H1 (cell line): Measurements from ENCODE around the gene YBX3. TPM values are rescaled to one million over a fixed set of nuclear protein-coding genes. Genes with fewer than 3 reads are reported as not detected.

Experiments used
- CTCF ChIA-PET: fragments of 300-600 bp; sonication (Branson Sonifier 250); formaldehyde crosslinking; loops from one replicate; lab custom pipeline; 2021; ENCODE audit not compliant: partially characterized antibody; lab: Charles Lee
- POLR2A ChIA-PET: fragments of 300-600 bp; sonication (Branson Sonifier 250); formaldehyde crosslinking; loops from one replicate; lab custom pipeline; 2021; ENCODE audit warnings: inconsistent platforms; ENCODE audit not compliant: partially characterized antibody; lab: Charles Lee
- DNase-seq, 2 experiments: peaks; one replicate each; pipeline versions ENCODE4 v3.0.0 to v3.0.0-alpha.2; 2010 to 2022; ENCODE audit warnings: low spot score in 2 of 2, low read depth in 1 of 2, mixed read lengths in 1 of 2
- FAIRE-seq: peaks from 2 replicates; lab custom pipeline; 2011; peaks lifted over from hg19 to GRCh38; lab: Jason Lieb, UNC
- H2AFZ ChIP-seq: 2 replicates; pipeline ENCODE4 v1.8.1; 2012; ENCODE audit warnings: low read length, inconsistent platforms
- H2AK5ac ChIP-seq: 2 replicates; pipeline ENCODE4 v1.6.1; 2013; ENCODE audit warnings: low read depth, low read length
- H2BK120ac ChIP-seq: replicated peaks from 2 replicates; pipeline ENCODE3; 2013; ENCODE audit warnings: low read depth, low read length, inconsistent platforms
- H2BK12ac ChIP-seq: 2 replicates; pipeline ENCODE4 v1.6.1; 2013; ENCODE audit warnings: low read depth, low read length
- H2BK15ac ChIP-seq: 2 replicates; pipeline ENCODE4 v1.6.1; 2013; ENCODE audit warnings: low read length
- H2BK20ac ChIP-seq: 2 replicates; pipeline ENCODE4 v1.6.1; 2013; ENCODE audit warnings: low read length
- H2BK5ac ChIP-seq: 2 replicates; pipeline ENCODE4 v1.6.1; 2013; ENCODE audit warnings: low read depth, low read length
- H3K14ac ChIP-seq: 2 replicates; pipeline ENCODE4 v1.6.1; 2013; ENCODE audit warnings: inconsistent platforms; ENCODE audit not compliant: insufficient read length
- H3K18ac ChIP-seq: 2 replicates; pipeline ENCODE4 v1.6.1; 2013; ENCODE audit warnings: low read length; ENCODE audit errors: extremely low read depth
- H3K23ac ChIP-seq: 2 replicates; pipeline ENCODE4 v1.6.1; 2013; ENCODE audit warnings: inconsistent platforms; ENCODE audit not compliant: insufficient read length
- H3K23me2 ChIP-seq: 2 replicates; pipeline ENCODE4 v1.6.1; 2013; ENCODE audit warnings: low read depth, low read length
- H3K27ac ChIP-seq: 2 replicates; pipeline ENCODE4 v1.6.1; 2011; ENCODE audit warnings: low read depth, low read length, inconsistent platforms
- H3K27me3 ChIP-seq, 4 experiments: replicated peaks in 1 of 4; 1 replicate in 1 of 4; 2 replicates in 3 of 4; pipeline versions ENCODE4 v1.6.1 to v1.8.1; 2011 to 2013; ENCODE audit warnings: low read length in 3 of 4, mild to moderate bottlenecking in 3 of 4, inconsistent platforms in 2 of 4, mixed read lengths in 2 of 4, moderate library complexity in 1 of 4; ENCODE audit not compliant: control insufficient read depth in 3 of 4, insufficient read depth in 3 of 4; ENCODE audit errors: extremely low read depth in 1 of 4
- H3K36me3 ChIP-seq, 4 experiments: 2 replicates each; pipeline versions ENCODE4 v1.6.1 to v1.8.1; 2011 to 2013; ENCODE audit warnings: mild to moderate bottlenecking in 4 of 4, low read length in 3 of 4, moderate library complexity in 2 of 4, control low read depth in 1 of 4, inconsistent platforms in 1 of 4; ENCODE audit not compliant: insufficient read depth in 4 of 4, control insufficient read depth in 2 of 4
- H3K4ac ChIP-seq: replicated peaks from 2 replicates; pipeline ENCODE3; 2013; ENCODE audit warnings: low read length, low read depth, mixed read lengths, inconsistent platforms; ENCODE audit not compliant: insufficient read length
- H3K4me1 ChIP-seq, 4 experiments: replicated peaks in 1 of 4; 1 replicate in 1 of 4; 2 replicates in 3 of 4; pipeline versions ENCODE4 v1.6.1 to v1.8.1; 2011 to 2013; ENCODE audit warnings: low read length in 3 of 4, inconsistent platforms in 2 of 4, mixed read lengths in 1 of 4; ENCODE audit not compliant: insufficient read depth in 4 of 4, control insufficient read depth in 3 of 4
- H3K4me2 ChIP-seq, 2 experiments: 2 replicates each; pipeline versions ENCODE4 v1.6.1 to v1.8.1; 2011 to 2013; ENCODE audit warnings: low read depth in 2 of 2, low read length in 2 of 2, control low read depth in 1 of 2, inconsistent platforms in 1 of 2, mild to moderate bottlenecking in 1 of 2; ENCODE audit not compliant: insufficient read depth in 1 of 2
- H3K4me3 ChIP-seq, 4 experiments: fragments of 200-600, 300-600 bp in 1 of 4; sonication (generic), shearing (Covaris generic), sonication (Bioruptor Twin) in 1 of 4; 2 replicates each; pipeline versions ENCODE4 v1.5.1 to v1.8.1; 2011 to 2016; ENCODE audit warnings: low read length in 4 of 4, low read depth in 3 of 4, control low read depth in 2 of 4, inconsistent platforms in 2 of 4, mild to moderate bottlenecking in 2 of 4, mixed read lengths in 1 of 4, moderate library complexity in 1 of 4; ENCODE audit not compliant: insufficient read depth in 2 of 4; ENCODE audit errors: extremely low read depth in 1 of 4
- H3K56ac ChIP-seq: replicated peaks from 2 replicates; pipeline ENCODE3; 2013; ENCODE audit warnings: low read depth, mild to moderate bottlenecking, mixed read lengths, low read length, inconsistent platforms; ENCODE audit not compliant: insufficient read length
- H3K79me1 ChIP-seq: 2 replicates; pipeline ENCODE4 v1.6.1; 2013; ENCODE audit warnings: low read depth, low read length, control low read depth
- H3K79me2 ChIP-seq, 2 experiments: 2 replicates each; pipeline versions ENCODE4 v1.6.1 to v1.8.1; 2012 to 2013; ENCODE audit warnings: low read length in 2 of 2, mild to moderate bottlenecking in 2 of 2, inconsistent platforms in 1 of 2; ENCODE audit not compliant: insufficient read depth in 2 of 2, control insufficient read depth in 1 of 2
- H3K9ac ChIP-seq, 4 experiments: replicated peaks in 1 of 4; 1 replicate in 1 of 4; 2 replicates in 3 of 4; pipeline versions ENCODE4 v1.6.1 to v1.8.1; 2011 to 2013; ENCODE audit warnings: low read depth in 3 of 4, low read length in 3 of 4, control low read depth in 2 of 4, mild to moderate bottlenecking in 2 of 4, moderate library complexity in 2 of 4, inconsistent platforms in 1 of 4; ENCODE audit errors: extremely low read depth in 1 of 4
- H3K9me3 ChIP-seq, 2 experiments: 2 replicates each; pipeline versions ENCODE4 v1.6.1 to v1.8.1; 2012 to 2013; ENCODE audit warnings: mild to moderate bottlenecking in 2 of 2, moderate library complexity in 2 of 2, control low read depth in 1 of 2, inconsistent platforms in 1 of 2, low read depth in 1 of 2, low read length in 1 of 2, mixed read lengths in 1 of 2; ENCODE audit not compliant: insufficient read depth in 2 of 2
- H4K20me1 ChIP-seq, 2 experiments: replicated peaks in 1 of 2; 2 replicates each; pipeline versions ENCODE3 to v1.8.1; 2011 to 2013; ENCODE audit warnings: inconsistent platforms in 2 of 2, low read length in 2 of 2, mild to moderate bottlenecking in 1 of 2; ENCODE audit not compliant: insufficient read depth in 2 of 2, control insufficient read depth in 1 of 2
- H4K5ac ChIP-seq: 2 replicates; pipeline ENCODE4 v1.6.1; 2013; ENCODE audit warnings: low read length, low read depth, mixed read lengths, inconsistent platforms; ENCODE audit not compliant: insufficient read length
- H4K8ac ChIP-seq: 2 replicates; pipeline ENCODE4 v1.8.0; 2013; ENCODE audit warnings: mild to moderate bottlenecking, moderate library complexity, low read length, inconsistent platforms; ENCODE audit not compliant: insufficient read depth; ENCODE audit errors: extremely low read depth
- H4K91ac ChIP-seq: replicated peaks from 2 replicates; pipeline ENCODE3; 2013; ENCODE audit warnings: low read length, mixed read lengths, inconsistent platforms; ENCODE audit not compliant: insufficient read length
- CHD1 ChIP-seq: IDR thresholded peaks from 2 replicates; pipeline ENCODE4 v1.6.1; 2012; ENCODE audit warnings: low read depth, low read length, improper control_type of control experiment
- CREB1 ChIP-seq: IDR thresholded peaks from 2 replicates; pipeline ENCODE4 v1.6.1; 2012; ENCODE audit warnings: inconsistent platforms
- EP300 ChIP-seq, 2 experiments: IDR thresholded peaks; 1 replicate in 1 of 2; 2 replicates in 1 of 2; pipeline ENCODE4 v1.6.1; 2011 to 2012; ENCODE audit warnings: low read depth in 2 of 2, low read length in 2 of 2, mild to moderate bottlenecking in 2 of 2, borderline replicate concordance in 1 of 2, inconsistent platforms in 1 of 2, moderate library complexity in 1 of 2
- NRF1 ChIP-seq: IDR thresholded peaks from 2 replicates; pipeline ENCODE4 v1.6.1; 2011; ENCODE audit warnings: mild to moderate bottlenecking, low read depth, low read length, improper control_type of control experiment
- POLR2A ChIP-seq, 2 experiments: IDR thresholded peaks; 1 replicate in 1 of 2; 2 replicates in 1 of 2; pipeline ENCODE4 v1.6.1; 2011; ENCODE audit warnings: low read depth in 2 of 2, low read length in 2 of 2, mild to moderate bottlenecking in 2 of 2; ENCODE audit errors: control extremely low read depth in 1 of 2
- RFX5 ChIP-seq: IDR thresholded peaks from 2 replicates; pipeline ENCODE4 v1.6.1; 2011; ENCODE audit warnings: low read depth, low read length, improper control_type of control experiment, borderline replicate concordance
- RNF2 ChIP-seq: fragments of 200-900, 300-1000 bp; sonication (generic); IDR thresholded peaks from 2 replicates; pipeline ENCODE4 v1.7.1; 2016; ENCODE audit warnings: borderline replicate concordance, low read depth, mild to moderate bottlenecking, antibody characterized with exemption, low read length; ENCODE audit not compliant: poor library complexity, severe bottlenecking; ENCODE audit errors: missing control alignments
- SP2 ChIP-seq: IDR thresholded peaks from 2 replicates; pipeline ENCODE4 v1.6.1; 2012; ENCODE audit warnings: mild to moderate bottlenecking, low read length, inconsistent platforms
- TCF12 ChIP-seq: IDR thresholded peaks from 2 replicates; pipeline ENCODE4 v1.6.1; 2011; ENCODE audit warnings: low read depth, mild to moderate bottlenecking, low read length
- TEAD4 ChIP-seq: IDR thresholded peaks from 2 replicates; pipeline ENCODE4 v1.6.1; 2012; ENCODE audit warnings: low read depth, low read length, inconsistent platforms, mixed read lengths
- WGBS, 2 experiments: shearing (Covaris generic) in 1 of 2; methylation state at CpG; one replicate each; pipeline versions ENCODE4 v1.1.6 to v1.1.7; 2013 to 2015; ENCODE audit warnings: low lambda C conversion rate in 2 of 2, mixed read lengths in 2 of 2, inconsistent platforms in 1 of 2, low coverage in 1 of 2, missing lambda C conversion rate in 1 of 2; ENCODE audit not compliant: insufficient replicate concordance in 2 of 2, insufficient coverage in 1 of 2, insufficient read length in 1 of 2; ENCODE audit errors: extremely low coverage in 1 of 2, missing lambda C conversion rate in 1 of 2; 5-methylcytosine and 5-hydroxymethylcytosine counted together
- polyA plus RNA-seq, 7 experiments: library from polyadenylated mRNA; depleted of rRNA in 3 of 7; stranded (reverse) in 5 of 7; unstranded in 2 of 7; fragments of >200 nt in 5 of 7; fragments of 200-250 nt in 2 of 7; gene quantifications; 1 replicate in 5 of 7; 2 replicates in 1 of 7; 4 replicates in 1 of 7; pipeline versions ENCODE4 v1.2.1 to v1.2.3, GENCODE V29; 2011 to 2013; ENCODE audit warnings: missing spikeins in 2 of 7, mixed read lengths in 2 of 7
- total RNA-seq: library from RNA; stranded (reverse); fragmentation: NEBNext Ultra II Directional; extraction: Animal tissue kit (Norgen Biotek cat#: 25700); gene quantifications from 2 replicates; pipeline ENCODE4 v1.2.1, GENCODE V29; 2021
- TF ChIP-seq, protein P1 (sequence below): IDR thresholded peaks from 2 replicates; pipeline ENCODE4 v1.6.1; 2012; ENCODE audit warnings: low read length, inconsistent platforms
- TF ChIP-seq, protein P2 (sequence below): IDR thresholded peaks from 2 replicates; pipeline ENCODE4 v1.6.1; 2012; ENCODE audit warnings: inconsistent platforms

YBX3 gene
- total and polyA plus RNA-seq, 2 of the 8 experiments (the other 6 are each of a cell fraction or from before 2014, with no cell fraction given) = 83.1 to 480 TPM

DNA sequence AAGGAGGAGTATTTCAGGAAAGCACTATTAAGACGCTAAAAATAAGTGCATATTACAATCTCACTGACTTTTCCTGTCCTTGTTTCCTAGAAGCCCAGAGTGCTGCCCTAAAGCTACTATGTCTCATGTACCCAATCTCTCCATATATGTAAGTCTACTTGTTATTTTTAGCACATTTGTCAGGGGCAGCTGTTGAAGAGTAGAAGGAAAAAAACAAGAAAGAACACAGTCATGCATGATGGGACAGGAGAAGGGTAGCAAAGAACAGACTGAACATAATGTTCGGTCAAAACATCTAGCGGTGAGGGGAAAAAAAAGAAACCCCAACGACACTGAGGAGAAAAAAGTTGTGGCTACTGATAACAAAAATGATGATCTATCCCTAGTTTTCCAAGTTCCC is 14.3 kb downstream of the YBX3 start:
- Histone ChIP-seq H3K9me3 (no peaks in the 10 kb centered on the region), H3K27ac (no peak overlapping the region), H3K56ac (no peak overlapping the region), H3K36me3 (peaks cover 28 to 90% (median 64%) of the 10 kb centered on the region in 4 experiments), H2AFZ (no peak overlapping the region), H3K14ac (no peak overlapping the region), H3K23ac (no peak overlapping the region), H3K79me2 (peaks cover 0 to 52% of the 10 kb centered on the region in 2 experiments; a peak in 2 of 4 replicates), H4K8ac (no peak overlapping the region), H2BK120ac (no peak overlapping the region), H3K4me3 (no peak overlapping the region), H2AK5ac (no peak overlapping the region), H3K4ac (no peak overlapping the region), H2BK15ac (no peak overlapping the region), H3K4me1 (no peaks in the 10 kb centered on the region), H4K20me1 (peaks cover 6 to 8% of the 10 kb centered on the region in 2 experiments), H2BK12ac (no peak overlapping the region), H3K27me3 (no peaks in the 10 kb centered on the region), H2BK5ac (no peak overlapping the region), H3K79me1 (no peaks in the 10 kb centered on the region), H3K23me2 (no peaks in the 10 kb centered on the region), H3K4me2 (no peak overlapping the region), H2BK20ac (no peak overlapping the region), H4K91ac (no peak overlapping the region), H3K9ac (no peak overlapping the region), H4K5ac (no peak overlapping the region), H3K18ac (no peak overlapping the region)
- POLR2A ChIA-PET = interaction anchor here (2.5 to 3.9 kb wide), 2 partner anchors 9 to 13 kb away, joined by 10 to 24 read pairs; partner anchors contain the start of gene YBX3
- CTCF ChIA-PET = interaction anchor here (1.4 kb wide), 2 partner anchors 8 to 41 kb away, joined by 3 to 4 read pairs; no protein-coding TSS in a partner anchor
- no peak for DNase-seq
- 89% methylated on average over 4 of the region's 4 CpGs; no CpG with 5 or more reads in 1 of the 2 experiments for WGBS, 2 experiments
- FAIRE-seq = no peak
- no peak for TF ChIP-seq CHD1
- TF ChIP-seq POLR2A (IDR thresholded peaks at IDR 0.05; ENCODE audit: control extremely low read depth in 1 of 2, low read depth in 2 of 2, low read length in 2 of 2) = no peak
- TF ChIP-seq RNF2 = no peak
- TF ChIP-seq NRF1 = no peak
- no peak for TF ChIP-seq TCF12
- TF ChIP-seq, protein P1, sequence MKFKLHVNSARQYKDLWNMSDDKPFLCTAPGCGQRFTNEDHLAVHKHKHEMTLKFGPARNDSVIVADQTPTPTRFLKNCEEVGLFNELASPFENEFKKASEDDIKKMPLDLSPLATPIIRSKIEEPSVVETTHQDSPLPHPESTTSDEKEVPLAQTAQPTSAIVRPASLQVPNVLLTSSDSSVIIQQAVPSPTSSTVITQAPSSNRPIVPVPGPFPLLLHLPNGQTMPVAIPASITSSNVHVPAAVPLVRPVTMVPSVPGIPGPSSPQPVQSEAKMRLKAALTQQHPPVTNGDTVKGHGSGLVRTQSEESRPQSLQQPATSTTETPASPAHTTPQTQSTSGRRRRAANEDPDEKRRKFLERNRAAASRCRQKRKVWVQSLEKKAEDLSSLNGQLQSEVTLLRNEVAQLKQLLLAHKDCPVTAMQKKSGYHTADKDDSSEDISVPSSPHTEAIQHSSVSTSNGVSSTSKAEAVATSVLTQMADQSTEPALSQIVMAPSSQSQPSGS = no peak
- TF ChIP-seq EP300 (IDR thresholded peaks at IDR 0.05; ENCODE audit: borderline replicate concordance in 1 of 2, low read depth in 2 of 2, low read length in 2 of 2) = no peak
- TF ChIP-seq CREB1 = no peak
- no peak for TF ChIP-seq RFX5
- TF ChIP-seq, protein P2, sequence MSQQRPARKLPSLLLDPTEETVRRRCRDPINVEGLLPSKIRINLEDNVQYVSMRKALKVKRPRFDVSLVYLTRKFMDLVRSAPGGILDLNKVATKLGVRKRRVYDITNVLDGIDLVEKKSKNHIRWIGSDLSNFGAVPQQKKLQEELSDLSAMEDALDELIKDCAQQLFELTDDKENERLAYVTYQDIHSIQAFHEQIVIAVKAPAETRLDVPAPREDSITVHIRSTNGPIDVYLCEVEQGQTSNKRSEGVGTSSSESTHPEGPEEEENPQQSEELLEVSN = no peak
- no peak for TF ChIP-seq SP2
- TF ChIP-seq TEAD4 = no peak
